Measurements from ENCODE around the gene MCOLN1. TPM values are rescaled to one million over a fixed set of nuclear protein-coding genes. Genes with fewer than 3 reads are reported as not detected.

MCOLN1 gene
- total RNA-seq, 1 donor = 8.6 TPM

DNA sequence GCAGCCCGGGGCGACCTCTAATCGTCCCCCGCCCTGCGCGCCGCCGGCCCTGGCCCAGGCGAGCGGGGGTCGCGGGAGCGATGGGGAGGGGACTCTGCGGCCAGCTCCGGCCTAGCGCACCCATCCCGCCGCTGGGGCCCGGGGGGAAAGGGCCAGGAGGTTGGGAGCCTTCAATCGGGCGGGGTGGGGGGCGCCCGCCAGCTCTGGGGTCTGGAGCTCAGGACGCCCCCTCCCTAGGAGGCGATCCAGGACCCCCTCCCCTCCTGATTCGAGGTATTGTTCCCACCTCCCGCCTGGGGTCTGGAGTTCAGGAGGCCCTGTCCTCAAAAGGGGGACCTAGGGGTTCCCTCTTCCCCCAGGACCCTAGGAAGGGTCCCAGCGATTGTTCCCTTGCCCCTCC lies 6.1 kb upstream of the MCOLN1 start:
- DNase-seq (ENCODE audit: low read depth) = no peak
- TF ChIP-seq, protein P1, sequence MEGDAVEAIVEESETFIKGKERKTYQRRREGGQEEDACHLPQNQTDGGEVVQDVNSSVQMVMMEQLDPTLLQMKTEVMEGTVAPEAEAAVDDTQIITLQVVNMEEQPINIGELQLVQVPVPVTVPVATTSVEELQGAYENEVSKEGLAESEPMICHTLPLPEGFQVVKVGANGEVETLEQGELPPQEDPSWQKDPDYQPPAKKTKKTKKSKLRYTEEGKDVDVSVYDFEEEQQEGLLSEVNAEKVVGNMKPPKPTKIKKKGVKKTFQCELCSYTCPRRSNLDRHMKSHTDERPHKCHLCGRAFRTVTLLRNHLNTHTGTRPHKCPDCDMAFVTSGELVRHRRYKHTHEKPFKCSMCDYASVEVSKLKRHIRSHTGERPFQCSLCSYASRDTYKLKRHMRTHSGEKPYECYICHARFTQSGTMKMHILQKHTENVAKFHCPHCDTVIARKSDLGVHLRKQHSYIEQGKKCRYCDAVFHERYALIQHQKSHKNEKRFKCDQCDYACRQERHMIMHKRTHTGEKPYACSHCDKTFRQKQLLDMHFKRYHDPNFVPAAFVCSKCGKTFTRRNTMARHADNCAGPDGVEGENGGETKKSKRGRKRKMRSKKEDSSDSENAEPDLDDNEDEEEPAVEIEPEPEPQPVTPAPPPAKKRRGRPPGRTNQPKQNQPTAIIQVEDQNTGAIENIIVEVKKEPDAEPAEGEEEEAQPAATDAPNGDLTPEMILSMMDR (IDR thresholded peaks at IDR 0.05; ENCODE audit: insufficient read depth, low read depth, low read length) = no peak
- peak overlapping the region; percentile 79 for H3K4me3 ChIP-seq (ENCODE audit: low read depth, low read length)

DNA sequence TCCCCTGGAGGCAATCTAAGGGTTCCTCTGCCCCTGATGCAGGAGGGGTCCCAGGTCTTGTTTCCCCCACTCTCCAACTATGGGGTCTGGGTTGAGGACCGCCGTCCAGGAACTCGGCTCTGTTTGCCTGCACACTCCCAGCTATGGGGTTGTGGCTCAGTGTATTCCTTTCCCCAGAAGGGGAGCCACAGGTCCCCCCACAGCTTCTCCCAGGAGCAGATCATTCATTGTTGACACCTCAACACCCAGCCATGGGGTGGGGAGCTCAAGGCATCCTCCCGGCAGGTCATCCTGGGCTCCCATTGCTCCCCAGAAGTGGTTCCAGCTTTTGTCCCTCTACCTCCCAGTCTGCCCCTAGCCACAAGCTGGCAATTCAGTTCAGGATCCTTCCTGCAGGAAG lies 5.5 kb upstream of the MCOLN1 start:
- TF ChIP-seq, protein P1 (IDR thresholded peaks at IDR 0.05; ENCODE audit: insufficient read depth, low read depth, low read length) = no peak
- no peak for DNase-seq (ENCODE audit: low read depth)
- peak overlapping the region; percentile 79 for H3K4me3 ChIP-seq (ENCODE audit: low read depth, low read length)

GRCh38 chr19:7519361-7520130 lies 2.9 kb upstream of the MCOLN1 start:
- no peak for DNase-seq (ENCODE audit: low read depth)
- TF ChIP-seq, protein P1 (IDR thresholded peaks at IDR 0.05; ENCODE audit: insufficient read depth, low read depth, low read length) = no peak
- H3K4me3 ChIP-seq (ENCODE audit: low read depth, low read length) = no peak overlapping the region

- DNase-seq (ENCODE audit: low read depth) = no peak
- H3K4me3 ChIP-seq (ENCODE audit: low read depth, low read length) = no peak overlapping the region
- TF ChIP-seq, protein P1 (IDR thresholded peaks at IDR 0.05; ENCODE audit: insufficient read depth, low read depth, low read length) = no peak
Measured at GRCh38 chr19:7520131-7521051, 2.0 kb upstream of the MCOLN1 start.

DNA sequence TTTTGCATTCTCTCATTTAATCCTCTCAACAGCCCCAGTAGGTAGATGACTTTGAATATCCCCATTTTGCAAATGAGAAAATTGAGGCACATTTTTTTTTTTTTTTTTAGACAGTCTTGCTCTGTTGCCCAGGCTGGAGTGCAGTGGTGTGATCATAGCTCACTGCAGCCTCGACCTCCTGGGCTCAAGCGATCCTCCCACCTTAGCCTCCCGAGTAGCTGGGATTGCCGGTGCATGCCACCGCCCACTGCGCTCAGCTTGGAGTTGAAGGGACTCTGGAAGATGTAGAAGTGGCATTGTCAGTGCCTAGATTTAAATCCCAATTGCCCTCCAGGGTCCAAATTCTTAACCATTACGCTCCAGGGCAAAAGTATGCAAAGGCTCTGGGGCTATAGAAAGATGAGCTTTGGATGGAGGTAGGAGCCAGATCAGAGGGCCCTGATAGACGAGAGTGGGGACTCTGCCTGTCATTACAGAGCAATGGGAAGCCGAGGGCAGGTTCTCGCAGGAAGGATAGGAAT lies 813 bp upstream of the MCOLN1 start:
- TF ChIP-seq, protein P1 (IDR thresholded peaks at IDR 0.05; ENCODE audit: insufficient read depth, low read depth, low read length) = no peak
- peak overlapping the region; percentile 63 for H3K4me3 ChIP-seq (ENCODE audit: low read depth, low read length)
- no peak for DNase-seq (ENCODE audit: low read depth)

DNA sequence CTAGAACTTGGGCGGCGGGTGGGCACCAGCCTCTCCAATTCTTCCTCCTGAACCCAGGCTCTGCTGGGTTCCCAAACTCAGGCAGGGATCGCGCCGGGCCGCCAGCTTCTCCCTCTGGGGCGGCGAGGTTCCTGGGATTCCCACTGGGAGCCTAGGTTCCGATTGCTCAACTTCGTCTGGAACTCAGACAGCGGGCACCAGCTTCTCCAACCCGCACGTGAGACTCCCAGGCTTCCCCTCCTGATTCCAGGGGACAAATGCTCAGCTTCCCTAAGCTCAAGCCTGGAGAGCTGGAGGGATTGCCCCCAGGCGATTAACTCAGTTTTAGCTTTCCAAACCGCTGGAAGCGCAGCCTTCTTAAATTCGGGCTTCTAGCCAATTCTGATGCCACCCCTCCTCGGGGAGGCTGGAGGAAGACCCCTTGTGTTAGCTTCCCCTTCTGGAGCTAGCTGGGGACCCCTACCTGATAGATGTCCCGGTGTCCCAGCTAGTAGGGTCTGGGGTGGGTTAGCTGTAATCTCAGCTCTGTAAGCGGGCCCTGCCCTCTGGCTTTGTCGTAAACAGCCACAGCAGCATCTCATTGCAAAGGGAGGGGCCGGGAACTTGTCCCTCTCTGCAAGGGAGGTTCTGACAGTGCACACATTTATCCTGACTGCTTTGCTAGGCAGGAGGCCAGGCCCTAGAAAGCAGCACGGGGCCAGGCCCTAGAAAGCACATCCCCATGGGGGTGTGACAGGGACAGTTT lies 671 bp downstream of the MCOLN1 start:
- TF ChIP-seq, protein P1 (IDR thresholded peaks at IDR 0.05; ENCODE audit: insufficient read depth, low read depth, low read length) = no peak
- H3K4me3 ChIP-seq (ENCODE audit: low read depth, low read length) = peak overlapping the region; percentile 79
- DNase-seq (ENCODE audit: low read depth) = peak; percentile 52
